ENCODE data around the gene KISS1.

GRCh38 chr1:204192589-204193352 lies 3.5 kb downstream of the KISS1 start:
- no peak for TF ChIP-seq CTCF (IDR thresholded peaks at IDR 0.05)
- TF ChIP-seq POLR2A (IDR thresholded peaks at IDR 0.05), result no peak

All from right lobe of liver (tissue), 4 donors.